HG03196 (cell line): ENCODE data around the gene PLEKHG5.
A peak's percentile ranks its signal among the peaks of the same experiment; 100 is the strongest.
"Not testable (repeated sequence)": the region's sequence is repeated elsewhere in the genome, so short reads cannot be mapped to it uniquely, and the experiment has no call there.

ENCODE experiments used
- ATAC-seq: cut with Tn5 transposase; IDR thresholded peaks from one replicate; pipeline ENCODE4 v1.9.1; 2021; ENCODE audit not compliant: unreplicated experiment

PLEKHG5 gene

GRCh38 chr1:6497215-6497866 lies 5.9 kb upstream of the PLEKHG5 start:
- no peak for ATAC-seq

GRCh38 chr1:6496890-6497214 lies 5.4 kb upstream of the PLEKHG5 start:
- no peak for ATAC-seq

- ATAC-seq = no peak
Measured at GRCh38 chr1:6496365-6496721, 4.9 kb upstream of the PLEKHG5 start.

- ATAC-seq = no peak
Measured at GRCh38 chr1:6495540-6496364, 4.3 kb upstream of the PLEKHG5 start.

- no peak for ATAC-seq
Measured at GRCh38 chr1:6495041-6495441, 3.6 kb upstream of the PLEKHG5 start.

- ATAC-seq = no peak
Measured at GRCh38 chr1:6494627-6495026, 3.2 kb upstream of the PLEKHG5 start.

GRCh38 chr1:6493834-6494223 lies 2.4 kb upstream of the PLEKHG5 start:
- ATAC-seq = not testable (repeated sequence)

GRCh38 chr1:6491966-6492365 lies 499 bp upstream of the PLEKHG5 start:
- no peak for ATAC-seq

GRCh38 chr1:6491081-6491449 lies 402 bp downstream of the PLEKHG5 start:
- ATAC-seq = no peak

- no peak for ATAC-seq
Measured at GRCh38 chr1:6490181-6491080, 1.0 kb downstream of the PLEKHG5 start.

GRCh38 chr1:6489799-6490180 lies 1.7 kb downstream of the PLEKHG5 start:
- ATAC-seq = no peak

GRCh38 chr1:6489383-6489765 lies 2.1 kb downstream of the PLEKHG5 start:
- no peak for ATAC-seq

GRCh38 chr1:6488602-6489382 lies 2.7 kb downstream of the PLEKHG5 start:
- ATAC-seq = no peak

GRCh38 chr1:6487804-6488484 lies 3.5 kb downstream of the PLEKHG5 start:
- no peak for ATAC-seq

- ATAC-seq = peak; percentile 45
Measured at GRCh38 chr1:6486433-6487011, 4.9 kb downstream of the PLEKHG5 start.

- ATAC-seq = no peak
Measured at GRCh38 chr1:6485168-6486101, 6.0 kb downstream of the PLEKHG5 start.

- ATAC-seq = no peak
Measured at GRCh38 chr1:6484826-6485167, 6.7 kb downstream of the PLEKHG5 start.

- no peak for ATAC-seq
Measured at GRCh38 chr1:6483761-6484117, 7.7 kb downstream of the PLEKHG5 start.

GRCh38 chr1:6483017-6483760 lies 8.3 kb downstream of the PLEKHG5 start:
- ATAC-seq = no peak
